ENCODE results near the gene PRR15L. TPM values are rescaled to one million over a fixed set of nuclear protein-coding genes. Genes with fewer than 3 reads are reported as not detected.

PRR15L gene
- total and polyA plus RNA-seq, 2 of the 4 experiments (the other 2 are of a cell fraction): not detected

GRCh38 chr17:47946929-47947397 is 10.7 kb downstream of the PRR15L start:
- dilution Hi-C loops (cut with HindIII; ENCODE audit: low sequenced_read_pairs, unreplicated experiment) (no loop called here), in situ Hi-C loops (cut with MboI; ENCODE audit: low sequenced_read_pairs) (no loop called here), intact Hi-C loops (cut with micrococcal nuclease) (loop anchor here (5.0 kb wide), 1 partner anchor 105 kb away; the partner anchor contains the start of gene SCRN2)
- Histone ChIP-seq H3K4me1 (ENCODE audit: control insufficient read depth, insufficient read depth, low read length) (peaks cover 4% of the 10 kb centered on the region), H4K5ac (ENCODE audit: low read depth, low read length) (no peak overlapping the region), H3K4me3 (ENCODE audit: insufficient read depth, low read depth, low read length) (no peak overlapping the region), H3K4me2 (ENCODE audit: low read depth, low read length) (no peak overlapping the region), H3K36me3 (ENCODE audit: control insufficient read depth, insufficient read depth, low read length) (peaks cover 2% of the 10 kb centered on the region), H2BK20ac (ENCODE audit: low read depth, low read length) (no peak overlapping the region), H4K91ac (ENCODE audit: insufficient read depth, low read depth, low read length) (no peak overlapping the region), H3K56ac (ENCODE audit: extremely low read depth, insufficient read depth, low read length) (no peak overlapping the region), H3K4ac (ENCODE audit: low read depth, low read length) (no peak overlapping the region), H3K27me3 (ENCODE audit: control insufficient read depth, insufficient read depth, low read length) (no peaks in the 10 kb centered on the region), H2AK9ac (replicated peaks; ENCODE audit: low read depth, low read length, poor library complexity) (no peak overlapping the region), H2AFZ (replicated peaks; ENCODE audit: low read length, poor library complexity) (no peak overlapping the region), H3K14ac (replicated peaks; ENCODE audit: low read depth, low read length) (no peak overlapping the region), H2BK5ac (ENCODE audit: low read depth, low read length, poor library complexity, severe bottlenecking) (no peak overlapping the region), H3K27ac (ENCODE audit: insufficient read depth, low read length) (no peak overlapping the region), H3K9me1 (ENCODE audit: insufficient read depth, low read length) (no peaks in the 10 kb centered on the region), H3K9me3 (ENCODE audit: control insufficient read depth, insufficient read depth, low read length) (no peaks in the 10 kb centered on the region), H2BK15ac (ENCODE audit: low read depth, low read length) (no peak overlapping the region), H4K8ac (ENCODE audit: low read depth in 2 of 2, low read length in 2 of 2) (no peak overlapping the region), H3K18ac (ENCODE audit: low read depth, low read length) (no peak overlapping the region), H2AK5ac (ENCODE audit: low read depth, low read length) (no peak overlapping the region), H4K20me1 (ENCODE audit: insufficient read depth, low read length) (peaks cover 2% of the 10 kb centered on the region; the same call in 1 of the 2 replicates), H3K23ac (ENCODE audit: low read depth, low read length) (no peak overlapping the region), H2BK120ac (ENCODE audit: low read depth, low read length) (no peak overlapping the region), H3K79me1 (ENCODE audit: low read depth in 1 of 2, low read length in 2 of 2) (peaks cover 2 to 13% of the 10 kb centered on the region in 2 experiments; a peak in 3 of 4 replicates), H3K9ac (ENCODE audit: low read depth, low read length) (no peak overlapping the region)
- WGBS, 2 experiments (ENCODE audit: extremely low coverage in 2 of 2, insufficient read length in 1 of 2): 0% methylated on average over 1 of the region's 2 CpGs; no CpG with 5 or more reads in 1 of the 2 experiments
- BruUV-seq (replicated peaks): TSS peak; percentile 69
- peak; percentile 70 for ATAC-seq (ENCODE audit: low read depth)
- TF ChIP-seq RAD21 (IDR thresholded peaks at IDR 0.05; ENCODE audit: low read length) (peak; percentile 39; the same call in 1 of the 2 replicates), CEBPB (IDR thresholded peaks at IDR 0.05; ENCODE audit: low read depth, low read length) (no peak), ELK1 (IDR thresholded peaks at IDR 0.05; ENCODE audit: borderline replicate concordance, low read depth, low read length) (no peak), MAFK (IDR thresholded peaks at IDR 0.05; ENCODE audit: low read depth, low read length) (no peak), CTCF (conservative IDR thresholded peaks at IDR 0.05; ENCODE audit: low read depth, low read length) (peak; percentile 87), SMC3 (IDR thresholded peaks at IDR 0.05; ENCODE audit: low read depth, low read length) (peak; percentile 43), RFX5 (IDR thresholded peaks at IDR 0.05; ENCODE audit: low read depth, low read length) (no peak), RCOR1 (IDR thresholded peaks at IDR 0.05; ENCODE audit: insufficient replicate concordance, low read length) (no peak), BHLHE40 (IDR thresholded peaks at IDR 0.05; ENCODE audit: low read depth, low read length) (no peak), NFE2L2 (IDR thresholded peaks at IDR 0.05; ENCODE audit: low read depth, low read length) (no peak), POLR2A (IDR thresholded peaks at IDR 0.05; ENCODE audit: low read depth, low read length) (no peak), MXI1 (IDR thresholded peaks at IDR 0.05; ENCODE audit: borderline replicate concordance, low read depth, low read length) (no peak), CHD1 (IDR thresholded peaks at IDR 0.05; ENCODE audit: low read depth, low read length) (no peak), FOS (IDR thresholded peaks at IDR 0.05; ENCODE audit: low read depth, low read length) (peak; percentile 66; the same call in 1 of the 2 replicates), USF2 (IDR thresholded peaks at IDR 0.05; ENCODE audit: low read depth, low read length) (peak; percentile 76), MAZ (IDR thresholded peaks at IDR 0.05; ENCODE audit: borderline replicate concordance, low read depth, low read length) (peak; percentile 50; the same call in 1 of the 2 replicates)
- DNase-seq: peak; percentile 79
- CTCF ChIA-PET: interaction anchor here (0.6 to 1.5 kb wide), 13 partner anchors 8 to 153 kb away, joined by 3 to 8 read pairs (median 4); partner anchors contain the start of genes CDK5RAP3 and SCRN2
- POLR2A ChIA-PET (ENCODE audit: unreplicated experiment): no interaction called here
